ENCODE data around the gene DNAJC27. TPM values are rescaled to one million over a fixed set of nuclear protein-coding genes. Genes with fewer than 3 reads are reported as not detected.

DNAJC27 gene
- total RNA-seq, 2 donors from 2014 or later = 15.0 to 27.2 TPM

DNA sequence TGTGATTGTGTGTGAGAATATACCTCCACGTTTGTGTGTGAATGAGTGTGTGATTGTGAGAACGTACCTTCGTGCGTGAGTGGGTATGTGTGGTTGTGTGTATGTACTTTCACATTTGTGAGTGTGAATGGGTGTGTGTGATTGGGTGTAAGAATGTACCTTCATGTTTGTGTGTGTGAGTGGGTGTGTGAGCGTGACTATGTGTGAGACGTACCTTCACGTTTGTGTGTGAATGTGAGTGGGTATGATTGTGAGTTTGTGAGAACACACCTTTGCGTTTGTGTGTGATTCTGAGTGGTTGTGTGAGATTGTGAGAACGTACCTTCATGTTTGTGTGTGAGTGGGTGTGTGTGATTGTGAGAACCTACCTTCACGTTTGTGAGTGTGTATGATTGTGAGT lies 45.9 kb downstream of the DNAJC27 start:
- ATAC-seq (ENCODE audit: insufficient number of reproducible peaks, low FRiP score, low read depth) (no peak), DNase-seq (ENCODE audit: low spot score) (no peak)
- H3K36me3 ChIP-seq = no peaks in the 10 kb centered on the region
- H3K9me3 ChIP-seq = no peaks in the 10 kb centered on the region
- no peak overlapping the region for H3K4me3 ChIP-seq
- no peak overlapping the region for H3K27ac ChIP-seq
- TF ChIP-seq, protein P1, sequence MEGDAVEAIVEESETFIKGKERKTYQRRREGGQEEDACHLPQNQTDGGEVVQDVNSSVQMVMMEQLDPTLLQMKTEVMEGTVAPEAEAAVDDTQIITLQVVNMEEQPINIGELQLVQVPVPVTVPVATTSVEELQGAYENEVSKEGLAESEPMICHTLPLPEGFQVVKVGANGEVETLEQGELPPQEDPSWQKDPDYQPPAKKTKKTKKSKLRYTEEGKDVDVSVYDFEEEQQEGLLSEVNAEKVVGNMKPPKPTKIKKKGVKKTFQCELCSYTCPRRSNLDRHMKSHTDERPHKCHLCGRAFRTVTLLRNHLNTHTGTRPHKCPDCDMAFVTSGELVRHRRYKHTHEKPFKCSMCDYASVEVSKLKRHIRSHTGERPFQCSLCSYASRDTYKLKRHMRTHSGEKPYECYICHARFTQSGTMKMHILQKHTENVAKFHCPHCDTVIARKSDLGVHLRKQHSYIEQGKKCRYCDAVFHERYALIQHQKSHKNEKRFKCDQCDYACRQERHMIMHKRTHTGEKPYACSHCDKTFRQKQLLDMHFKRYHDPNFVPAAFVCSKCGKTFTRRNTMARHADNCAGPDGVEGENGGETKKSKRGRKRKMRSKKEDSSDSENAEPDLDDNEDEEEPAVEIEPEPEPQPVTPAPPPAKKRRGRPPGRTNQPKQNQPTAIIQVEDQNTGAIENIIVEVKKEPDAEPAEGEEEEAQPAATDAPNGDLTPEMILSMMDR (IDR thresholded peaks at IDR 0.05) = no peak
- peaks cover 0 to 13% of the 10 kb centered on the region in 2 donors for H3K4me1 ChIP-seq (ENCODE audit: control insufficient read depth in 1 of 2, low read depth in 2 of 2)
- H3K27me3 ChIP-seq (replicated peaks; ENCODE audit: insufficient read depth) = no peaks in the 10 kb centered on the region

DNA sequence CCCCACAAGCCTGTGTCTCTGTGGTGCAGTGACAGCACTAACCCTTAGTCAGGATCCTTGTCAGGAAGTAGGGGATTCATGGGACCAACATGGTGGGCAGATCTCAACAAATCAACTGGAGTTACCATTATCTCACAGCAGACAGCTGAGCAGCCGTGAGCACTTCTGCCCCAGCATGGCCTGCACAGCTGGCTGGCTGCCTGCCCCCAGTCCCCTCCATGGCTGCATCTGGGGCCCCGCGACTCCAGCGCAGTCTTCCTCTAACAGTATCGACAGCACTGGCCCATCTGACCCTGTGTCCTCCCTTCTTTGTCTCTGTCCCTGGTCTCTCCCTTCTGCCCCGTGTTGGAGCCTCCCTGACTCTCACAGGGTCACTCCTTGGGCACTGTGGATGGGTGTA lies 47.0 kb downstream of the DNAJC27 start:
- DNase-seq (ENCODE audit: low spot score) (no peak), ATAC-seq (ENCODE audit: insufficient number of reproducible peaks, low FRiP score, low read depth) (no peak)
- no peaks in the 10 kb centered on the region for H3K36me3 ChIP-seq
- no peak overlapping the region for H3K4me3 ChIP-seq
- TF ChIP-seq, protein P1 (IDR thresholded peaks at IDR 0.05) = no peak
- H3K9me3 ChIP-seq = no peaks in the 10 kb centered on the region
- no peaks in the 10 kb centered on the region for H3K27me3 ChIP-seq (replicated peaks; ENCODE audit: insufficient read depth)
- H3K4me1 ChIP-seq (ENCODE audit: control insufficient read depth in 1 of 2, low read depth in 2 of 2) = peaks cover 0 to 9% of the 10 kb centered on the region in 2 donors
- H3K27ac ChIP-seq = no peak overlapping the region

DNA sequence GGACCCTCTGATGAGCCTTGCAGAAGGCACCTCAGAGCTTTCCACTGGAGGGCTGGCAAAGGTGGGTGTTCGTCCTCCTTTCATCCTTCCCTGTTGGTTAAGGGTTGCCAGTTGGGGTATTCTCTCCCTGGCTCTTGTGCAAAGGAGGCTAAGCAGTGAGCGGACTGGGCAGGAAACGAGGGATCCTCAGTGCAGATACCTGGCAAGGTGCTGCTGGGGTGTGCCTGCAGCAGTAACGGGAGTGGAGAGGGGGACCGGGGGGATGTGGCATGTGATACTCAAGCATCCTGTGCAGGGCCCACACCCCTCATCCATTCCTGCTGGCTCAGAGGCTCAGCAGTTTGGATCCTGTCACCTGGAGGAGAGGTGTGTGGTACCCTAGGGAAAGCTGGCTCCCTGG lies 47.5 kb downstream of the DNAJC27 start:
- H3K4me3 ChIP-seq = no peak overlapping the region
- TF ChIP-seq, protein P1 (IDR thresholded peaks at IDR 0.05) = no peak
- peaks cover 0 to 12% of the 10 kb centered on the region in 2 donors for H3K4me1 ChIP-seq (ENCODE audit: control insufficient read depth in 1 of 2, low read depth in 2 of 2)
- no peaks in the 10 kb centered on the region for H3K27me3 ChIP-seq (replicated peaks; ENCODE audit: insufficient read depth)
- no peak for ATAC-seq (ENCODE audit: insufficient number of reproducible peaks, low FRiP score, low read depth)
- no peaks in the 10 kb centered on the region for H3K9me3 ChIP-seq
- H3K27ac ChIP-seq = no peak overlapping the region
- no peaks in the 10 kb centered on the region for H3K36me3 ChIP-seq
- no peak for DNase-seq (ENCODE audit: low spot score)

DNA sequence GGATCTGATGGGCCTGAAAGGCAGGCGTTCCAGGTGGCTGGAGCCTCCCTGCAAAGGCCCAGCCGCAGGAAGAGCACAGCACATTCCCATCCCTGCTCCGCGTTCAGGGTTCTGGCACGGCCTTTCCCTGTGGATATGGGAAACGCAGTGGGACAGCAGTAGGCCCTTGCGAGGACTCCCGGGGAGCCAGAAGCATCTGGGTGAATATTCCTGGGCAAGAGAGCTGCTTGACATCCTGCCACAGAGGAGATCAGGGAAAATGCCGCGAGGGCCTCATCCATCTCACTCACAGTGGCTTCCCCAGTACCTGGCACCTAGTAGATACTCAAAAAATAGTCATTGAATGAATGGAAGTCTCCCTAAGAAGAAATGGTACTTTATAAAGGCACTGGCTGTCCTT lies 48.6 kb downstream of the DNAJC27 start:
- Histone ChIP-seq H3K27ac (no peak overlapping the region), H3K9me3 (no peaks in the 10 kb centered on the region), H3K36me3 (no peaks in the 10 kb centered on the region), H3K4me1 (ENCODE audit: control insufficient read depth in 1 of 2, low read depth in 2 of 2) (peaks cover 0 to 24% of the 10 kb centered on the region in 2 donors), H3K4me3 (no peak overlapping the region), H3K27me3 (replicated peaks; ENCODE audit: insufficient read depth) (no peaks in the 10 kb centered on the region)
- DNase-seq (ENCODE audit: low spot score) = no peak
- TF ChIP-seq, protein P1 (IDR thresholded peaks at IDR 0.05) = no peak
- no peak for ATAC-seq (ENCODE audit: insufficient number of reproducible peaks, low FRiP score, low read depth)

DNA sequence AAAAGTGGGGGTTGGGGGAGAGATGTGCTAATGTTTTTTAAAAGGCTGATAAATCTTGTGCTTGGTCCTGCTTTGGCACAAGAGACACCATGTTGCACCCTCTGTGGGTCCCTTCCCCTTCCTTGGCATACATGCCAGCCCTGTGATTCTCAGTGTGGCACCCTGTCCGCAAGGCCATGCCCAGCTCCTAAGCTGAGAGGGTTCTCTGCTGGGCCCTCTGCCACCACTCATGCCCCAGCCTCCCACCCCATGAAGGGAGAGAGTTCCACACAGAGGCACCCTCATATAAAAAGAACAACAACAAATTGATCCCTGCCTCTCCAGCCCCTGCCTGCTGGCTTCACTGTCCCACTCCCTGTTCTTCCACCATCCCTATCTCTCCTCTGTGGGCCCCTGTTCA lies 49.2 kb downstream of the DNAJC27 start:
- no peak for ATAC-seq (ENCODE audit: insufficient number of reproducible peaks, low FRiP score, low read depth)
- no peak overlapping the region for H3K27ac ChIP-seq

More for the DNA sequence above, 49.2 kb downstream of the DNAJC27 start:
- no peak for DNase-seq (ENCODE audit: low spot score)
- TF ChIP-seq, protein P1 (IDR thresholded peaks at IDR 0.05) = no peak
- Histone ChIP-seq H3K36me3 (no peaks in the 10 kb centered on the region), H3K4me1 (ENCODE audit: control insufficient read depth in 1 of 2, low read depth in 2 of 2) (peaks cover under 1 to 29% of the 10 kb centered on the region in 2 donors), H3K4me3 (no peak overlapping the region), H3K27me3 (replicated peaks; ENCODE audit: insufficient read depth) (no peaks in the 10 kb centered on the region), H3K9me3 (no peaks in the 10 kb centered on the region)

Data from thoracic aorta (tissue), 2 donors.